ENCODE data around the gene SORBS2. TPM values are rescaled to one million over a fixed set of nuclear protein-coding genes. Genes with fewer than 3 reads are reported as not detected.
A peak's percentile ranks its signal among the peaks of the same experiment; 100 is the strongest.

The SORBS2 gene
- total and polyA plus RNA-seq, 7 donors, result 7.9 to 1,032 (median 849) TPM

DNA sequence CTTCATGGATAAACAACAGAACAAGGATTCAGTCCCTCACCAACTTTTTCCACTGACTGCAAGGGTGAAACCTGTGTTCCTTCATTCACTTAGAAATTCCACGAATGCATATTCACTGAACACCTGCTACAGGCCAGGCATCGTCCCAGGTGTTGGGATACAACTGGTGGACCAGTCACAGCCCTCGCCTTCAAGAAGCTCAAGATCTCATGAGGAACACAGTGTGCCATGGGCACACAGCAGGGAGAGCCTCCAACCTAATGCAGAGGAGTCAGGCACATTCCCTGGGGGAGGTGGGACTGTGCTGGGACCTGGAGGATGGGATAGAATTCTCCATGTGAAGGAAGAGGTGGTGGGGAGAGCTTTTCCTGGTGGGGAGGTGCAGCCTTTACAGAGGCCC, 169.1 kb downstream of the SORBS2 start:
- TF ChIP-seq POLR2A (IDR thresholded peaks at IDR 0.05) (no peak), POLR2AphosphoS5 (IDR thresholded peaks at IDR 0.05) (peak in 3 of 4 donors; percentile 25 to 73 (median 62))
- H3K36me3 ChIP-seq, result peaks cover 14 to 53% (median 32%) of the 10 kb centered on the region in 4 donors
- peak overlapping the region; percentile 6 to 78 (median 69) for H3K27ac ChIP-seq
- intact Hi-C loops (cut with DNase I), result no loop called here
- no peak overlapping the region for H3K4me3 ChIP-seq
- peaks cover 0 to 59% (median 36%) of the 10 kb centered on the region in 4 donors for H3K4me1 ChIP-seq
- WGBS, 2 donors, result 87 to 88% methylated on average over 3 of the region's 3 CpGs
- H3K27me3 ChIP-seq, result no peaks in the 10 kb centered on the region
- H3K9me3 ChIP-seq, result no peaks in the 10 kb centered on the region
- no peak for DNase-seq

GRCh38 chr4:185640811-185641675, 171.0 kb downstream of the SORBS2 start:
- DNase-seq, result no peak
- H3K4me3 ChIP-seq, result no peak overlapping the region
- intact Hi-C loops (cut with DNase I), result loop anchor here (2.0 kb wide), 2 partner anchors 388 to 398 kb away; no protein-coding TSS in a partner anchor
- peaks cover 11 to 41% (median 16%) of the 10 kb centered on the region in 4 donors for H3K36me3 ChIP-seq
- no peaks in the 10 kb centered on the region for H3K9me3 ChIP-seq
- peaks cover 0 to 59% (median 33%) of the 10 kb centered on the region in 4 donors for H3K4me1 ChIP-seq
- TF ChIP-seq, protein P1, sequence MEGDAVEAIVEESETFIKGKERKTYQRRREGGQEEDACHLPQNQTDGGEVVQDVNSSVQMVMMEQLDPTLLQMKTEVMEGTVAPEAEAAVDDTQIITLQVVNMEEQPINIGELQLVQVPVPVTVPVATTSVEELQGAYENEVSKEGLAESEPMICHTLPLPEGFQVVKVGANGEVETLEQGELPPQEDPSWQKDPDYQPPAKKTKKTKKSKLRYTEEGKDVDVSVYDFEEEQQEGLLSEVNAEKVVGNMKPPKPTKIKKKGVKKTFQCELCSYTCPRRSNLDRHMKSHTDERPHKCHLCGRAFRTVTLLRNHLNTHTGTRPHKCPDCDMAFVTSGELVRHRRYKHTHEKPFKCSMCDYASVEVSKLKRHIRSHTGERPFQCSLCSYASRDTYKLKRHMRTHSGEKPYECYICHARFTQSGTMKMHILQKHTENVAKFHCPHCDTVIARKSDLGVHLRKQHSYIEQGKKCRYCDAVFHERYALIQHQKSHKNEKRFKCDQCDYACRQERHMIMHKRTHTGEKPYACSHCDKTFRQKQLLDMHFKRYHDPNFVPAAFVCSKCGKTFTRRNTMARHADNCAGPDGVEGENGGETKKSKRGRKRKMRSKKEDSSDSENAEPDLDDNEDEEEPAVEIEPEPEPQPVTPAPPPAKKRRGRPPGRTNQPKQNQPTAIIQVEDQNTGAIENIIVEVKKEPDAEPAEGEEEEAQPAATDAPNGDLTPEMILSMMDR (IDR thresholded peaks at IDR 0.05), result peak; percentile 27 to 50 (median 42)
- TF ChIP-seq POLR2A (IDR thresholded peaks at IDR 0.05) (no peak), POLR2AphosphoS5 (IDR thresholded peaks at IDR 0.05) (peak in 2 of 4 donors; percentile 21 to 32)
- H3K27me3 ChIP-seq, result no peaks in the 10 kb centered on the region
- peak overlapping the region; percentile 4 to 78 (median 69) for H3K27ac ChIP-seq
- 61% methylated on average over 4 of the region's 4 CpGs for WGBS, 2 donors

DNA sequence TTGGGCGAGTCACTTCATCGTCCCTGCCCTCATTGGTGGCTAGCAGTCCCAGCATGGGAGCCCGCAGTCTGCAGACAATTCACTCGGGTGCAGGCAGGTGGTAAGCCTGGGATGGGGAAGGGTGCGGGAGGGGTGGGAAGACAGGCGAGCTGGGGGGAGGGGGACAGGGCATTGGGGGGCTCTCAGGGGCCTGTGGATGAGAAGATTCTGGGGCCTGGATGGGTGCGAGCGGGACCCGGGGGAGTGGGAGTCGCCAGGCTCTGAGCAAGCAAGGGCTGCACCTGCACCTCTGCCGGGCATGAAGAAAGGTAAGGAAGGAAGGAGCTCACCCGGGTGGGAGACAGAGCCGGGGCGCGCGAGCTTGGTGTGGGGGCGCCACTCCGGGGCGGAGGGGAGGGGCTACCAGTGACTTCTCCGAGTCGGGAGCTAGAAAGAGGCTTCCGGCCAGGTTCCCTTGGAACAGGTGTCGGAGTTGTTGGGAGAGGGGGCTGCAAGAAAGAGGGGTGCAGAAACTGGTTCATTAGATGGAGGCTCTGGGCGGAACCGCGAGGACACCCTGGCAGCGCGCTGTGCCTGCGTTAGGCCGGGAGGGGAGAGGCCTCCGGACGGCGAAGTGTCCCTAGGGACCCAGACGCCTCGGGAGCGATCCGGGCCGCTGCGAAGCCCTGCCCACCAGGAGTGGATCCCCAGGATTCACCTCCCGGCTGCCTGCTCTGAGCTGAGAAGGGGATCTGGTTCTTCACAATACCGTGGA, 173.3 kb downstream of the SORBS2 start:
- H3K4me3 ChIP-seq, result no peak overlapping the region
- H3K9me3 ChIP-seq, result peaks cover 0 to 4% (median 0%) of the 10 kb centered on the region in 4 donors
- 35 to 80% methylated on average over 41 of the region's 41 CpGs for WGBS, 2 donors
- peaks cover 0 to 18% (median 2%) of the 10 kb centered on the region in 4 donors for H3K36me3 ChIP-seq
- H3K4me1 ChIP-seq, result peaks cover 0 to 55% (median 28%) of the 10 kb centered on the region in 4 donors
- intact Hi-C loops (cut with DNase I), result no loop called here
- TF ChIP-seq POLR2A (IDR thresholded peaks at IDR 0.05) (no peak), EP300 (IDR thresholded peaks at IDR 0.05) (no peak), POLR2AphosphoS5 (IDR thresholded peaks at IDR 0.05) (peak in 2 of 4 donors; percentile 47 to 68)
- TF ChIP-seq, protein P1 (IDR thresholded peaks at IDR 0.05), result no peak
- DNase-seq, result no peak
- H3K27me3 ChIP-seq, result no peaks in the 10 kb centered on the region
- H3K27ac ChIP-seq, result peak overlapping the region; percentile 7 to 78 (median 69)

DNA sequence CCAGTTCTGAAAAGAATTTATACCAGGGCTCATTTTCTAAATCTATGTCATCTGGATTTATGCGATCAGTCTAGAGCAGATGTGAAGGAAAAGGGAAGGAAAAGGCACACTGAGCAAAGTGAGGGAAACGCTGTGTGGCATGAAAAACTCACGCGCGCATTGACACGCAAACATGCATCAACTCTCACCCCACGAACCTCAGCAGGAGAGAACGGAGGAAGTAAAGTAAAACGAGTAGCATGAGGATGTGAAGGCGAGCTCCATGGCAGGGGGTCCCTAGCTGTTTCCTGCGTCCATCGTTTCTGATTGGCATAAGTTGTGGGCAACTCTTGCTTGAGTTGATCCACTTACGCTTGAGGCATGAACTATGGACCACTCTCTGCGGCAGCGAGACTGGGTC, 173.9 kb downstream of the SORBS2 start:
- Histone ChIP-seq H3K36me3 (peaks cover 0 to 15% (median 2%) of the 10 kb centered on the region in 4 donors), H3K4me1 (peaks cover 0 to 49% (median 25%) of the 10 kb centered on the region in 4 donors), H3K4me3 (no peak overlapping the region), H3K27ac (peak overlapping the region in 3 of 4 donors; percentile 68 to 78 (median 70)), H3K9me3 (peaks cover 0 to 4% (median 0%) of the 10 kb centered on the region in 4 donors), H3K27me3 (no peaks in the 10 kb centered on the region)
- DNase-seq, result no peak
- TF ChIP-seq POLR2AphosphoS5 (IDR thresholded peaks at IDR 0.05) (peak in 3 of 4 donors; percentile 5 to 60 (median 45)), EP300 (IDR thresholded peaks at IDR 0.05) (no peak)
- intact Hi-C loops (cut with DNase I), result no loop called here
- WGBS, 2 donors, result 55 to 88% methylated on average over 15 of the region's 15 CpGs

DNA sequence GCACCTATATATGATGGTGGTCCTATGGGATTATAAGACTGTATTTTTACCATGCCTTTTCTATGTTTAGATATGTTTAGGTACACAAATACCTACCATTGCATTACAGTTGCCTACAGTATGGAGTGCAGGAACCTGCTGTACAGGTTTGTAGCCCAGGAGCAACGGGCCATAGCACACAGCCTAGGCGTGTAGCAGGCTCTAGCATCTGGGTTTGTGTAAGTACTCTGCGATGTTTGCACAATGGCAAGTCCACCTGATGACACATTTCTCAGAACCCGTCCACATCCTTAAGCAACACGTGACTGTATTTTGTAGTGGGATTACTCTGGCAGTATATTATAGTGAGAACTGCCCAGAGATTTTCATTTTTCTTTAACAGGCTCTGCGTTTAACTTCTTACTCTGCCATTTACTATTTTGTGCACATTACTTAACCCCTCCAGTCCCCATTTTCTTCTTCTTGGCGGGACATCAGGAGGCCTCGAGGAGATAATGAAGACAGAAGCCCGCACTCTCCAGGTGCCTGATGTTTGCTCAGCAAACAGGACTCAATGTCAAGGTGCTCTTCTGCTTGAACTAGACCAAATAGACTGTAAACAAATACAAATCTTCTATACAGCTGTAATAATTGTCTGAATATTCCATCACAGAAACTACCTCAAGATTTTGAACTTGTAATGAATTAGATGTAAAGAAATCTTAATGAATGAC, 174.7 kb downstream of the SORBS2 start:
- peaks cover 0 to 41% (median 17%) of the 10 kb centered on the region in 4 donors for H3K4me1 ChIP-seq
- WGBS, 2 donors, result 78 to 88% methylated on average over 9 of the region's 9 CpGs
- no peak for DNase-seq
- TF ChIP-seq POLR2A (IDR thresholded peaks at IDR 0.05) (no peak), POLR2AphosphoS5 (IDR thresholded peaks at IDR 0.05) (peak in 2 of 4 donors; percentile 40 to 45)
- no peak overlapping the region for H3K4me3 ChIP-seq
- H3K27ac ChIP-seq, result peak overlapping the region in 3 of 4 donors; percentile 68 to 78 (median 70)
- H3K27me3 ChIP-seq, result no peaks in the 10 kb centered on the region
- H3K9me3 ChIP-seq, result peaks cover 0 to 4% (median 0%) of the 10 kb centered on the region in 4 donors
- intact Hi-C loops (cut with DNase I), result no loop called here
- peaks cover 0 to 15% (median 2%) of the 10 kb centered on the region in 4 donors for H3K36me3 ChIP-seq
